ENCODE measurements around the gene ABCB7. TPM values are rescaled to one million over a fixed set of nuclear protein-coding genes. Genes with fewer than 3 reads are reported as not detected.

The ABCB7 gene
- total and polyA plus RNA-seq, 2 of the 4 experiments (the other 2 are of a cell fraction), result 9.3 to 15.8 TPM

- no peak overlapping the region for H2AFZ ChIP-seq (replicated peaks; ENCODE audit: low read length, poor library complexity)
- no peak overlapping the region for H2AK9ac ChIP-seq (replicated peaks; ENCODE audit: low read depth, low read length, poor library complexity)
- H3K36me3 ChIP-seq (ENCODE audit: control insufficient read depth, insufficient read depth, low read length), result no peaks in the 10 kb centered on the region
- H3K4me2 ChIP-seq (ENCODE audit: low read depth, low read length), result no peak overlapping the region
- no peak for ATAC-seq (ENCODE audit: low read depth)
- no peaks in the 10 kb centered on the region for H3K4me1 ChIP-seq (ENCODE audit: control insufficient read depth, insufficient read depth, low read length)
- H4K91ac ChIP-seq (ENCODE audit: insufficient read depth, low read depth, low read length), result no peak overlapping the region
- H2BK20ac ChIP-seq (ENCODE audit: low read depth, low read length), result no peak overlapping the region
- no peak overlapping the region for H2BK120ac ChIP-seq (ENCODE audit: low read depth, low read length)
- H3K14ac ChIP-seq (replicated peaks; ENCODE audit: low read depth, low read length), result no peak overlapping the region
- H3K9me3 ChIP-seq (ENCODE audit: control insufficient read depth, insufficient read depth, low read length), result no peaks in the 10 kb centered on the region
- H2BK15ac ChIP-seq (ENCODE audit: low read depth, low read length), result no peak overlapping the region
- no peak for TF ChIP-seq RAD21 (IDR thresholded peaks at IDR 0.05; ENCODE audit: low read length)
- no peak for TF ChIP-seq POLR2A (IDR thresholded peaks at IDR 0.05; ENCODE audit: low read depth, low read length)
- no peak for TF ChIP-seq BHLHE40 (IDR thresholded peaks at IDR 0.05; ENCODE audit: low read depth, low read length)
- TF ChIP-seq ELK1 (IDR thresholded peaks at IDR 0.05; ENCODE audit: borderline replicate concordance, low read depth, low read length), result no peak
- TF ChIP-seq SMC3 (IDR thresholded peaks at IDR 0.05; ENCODE audit: low read depth, low read length), result no peak
- TF ChIP-seq RCOR1 (IDR thresholded peaks at IDR 0.05; ENCODE audit: insufficient replicate concordance, low read length), result no peak
- no peak for TF ChIP-seq NFE2L2 (IDR thresholded peaks at IDR 0.05; ENCODE audit: low read depth, low read length)
- TF ChIP-seq MXI1 (IDR thresholded peaks at IDR 0.05; ENCODE audit: borderline replicate concordance, low read depth, low read length), result no peak
- TF ChIP-seq CHD1 (IDR thresholded peaks at IDR 0.05; ENCODE audit: low read depth, low read length), result no peak
- TF ChIP-seq CTCF (conservative IDR thresholded peaks at IDR 0.05; ENCODE audit: low read depth, low read length), result no peak
- no peak overlapping the region for H2AK5ac ChIP-seq (ENCODE audit: low read depth, low read length)
- H3K56ac ChIP-seq (ENCODE audit: extremely low read depth, insufficient read depth, low read length), result no peak overlapping the region
- H4K5ac ChIP-seq (ENCODE audit: low read depth, low read length), result no peak overlapping the region
- no peak overlapping the region for H3K18ac ChIP-seq (ENCODE audit: low read depth, low read length)
- no peaks in the 10 kb centered on the region for H3K9me1 ChIP-seq (ENCODE audit: insufficient read depth, low read length)
- no TSS peak for BruUV-seq (replicated peaks)
- H4K20me1 ChIP-seq (ENCODE audit: insufficient read depth, low read length), result no peaks in the 10 kb centered on the region
- intact Hi-C loops (cut with micrococcal nuclease) (no loop called here), dilution Hi-C loops (cut with HindIII; ENCODE audit: low sequenced_read_pairs, unreplicated experiment) (no loop called here), in situ Hi-C loops (cut with MboI; ENCODE audit: low sequenced_read_pairs) (no loop called here)
- H3K23ac ChIP-seq (ENCODE audit: low read depth, low read length), result no peak overlapping the region
- H3K27me3 ChIP-seq (ENCODE audit: control insufficient read depth, insufficient read depth, low read length), result no peaks in the 10 kb centered on the region; the same call in 1 of the 2 replicates
- H3K9ac ChIP-seq (ENCODE audit: low read depth, low read length), result no peak overlapping the region
- H3K4me3 ChIP-seq (ENCODE audit: insufficient read depth, low read depth, low read length), result no peak overlapping the region
- no peak overlapping the region for H3K27ac ChIP-seq (ENCODE audit: insufficient read depth, low read length)
- no peak overlapping the region for H3K4ac ChIP-seq (ENCODE audit: low read depth, low read length)
- ChIA-PET POLR2A (ENCODE audit: unreplicated experiment) (no interaction called here), CTCF (no interaction called here)
- no peak for DNase-seq
- no peaks in the 10 kb centered on the region for H3K79me1 ChIP-seq (ENCODE audit: low read depth in 1 of 2, low read length in 2 of 2)
- no CpG with 5 or more reads among the region's 1 CpG for WGBS, 2 experiments (ENCODE audit: extremely low coverage in 2 of 2, insufficient read length in 1 of 2)
- no peak overlapping the region for H2BK5ac ChIP-seq (ENCODE audit: low read depth, low read length, poor library complexity, severe bottlenecking)
- no peak overlapping the region for H4K8ac ChIP-seq (ENCODE audit: low read depth in 2 of 2, low read length in 2 of 2)
Measured at GRCh38 chrX:75074475-75074874, 81.6 kb downstream of the ABCB7 start.

All from IMR-90 (cell line).